NCI-H2196 (cell line): ENCODE measurements around the gene CRB1.
"Not testable (repeated sequence)": the region's sequence is repeated elsewhere in the genome, so short reads cannot be mapped to it uniquely, and the experiment has no call there.

Experiments used
- DNase-seq: peaks from one replicate; lab custom pipeline; 2025; ENCODE audit not compliant: unreplicated experiment; lab: John Stamatoyannopoulos, UW

The CRB1 gene

GRCh38 chr1:197397895-197398294 is 129.8 kb downstream of the CRB1 start:
- DNase-seq, result no peak

- DNase-seq, result peak; percentile 16
These were observed 131.9 kb downstream of the CRB1 start for GRCh38 chr1:197399755-197400521.

- no peak for DNase-seq
These were observed 132.5 kb downstream of the CRB1 start for GRCh38 chr1:197400522-197400902.

GRCh38 chr1:197402189-197402588 is 134.1 kb downstream of the CRB1 start:
- DNase-seq, result no peak

GRCh38 chr1:197404774-197405173 is 136.7 kb downstream of the CRB1 start:
- DNase-seq, result not testable (repeated sequence)

DNA sequence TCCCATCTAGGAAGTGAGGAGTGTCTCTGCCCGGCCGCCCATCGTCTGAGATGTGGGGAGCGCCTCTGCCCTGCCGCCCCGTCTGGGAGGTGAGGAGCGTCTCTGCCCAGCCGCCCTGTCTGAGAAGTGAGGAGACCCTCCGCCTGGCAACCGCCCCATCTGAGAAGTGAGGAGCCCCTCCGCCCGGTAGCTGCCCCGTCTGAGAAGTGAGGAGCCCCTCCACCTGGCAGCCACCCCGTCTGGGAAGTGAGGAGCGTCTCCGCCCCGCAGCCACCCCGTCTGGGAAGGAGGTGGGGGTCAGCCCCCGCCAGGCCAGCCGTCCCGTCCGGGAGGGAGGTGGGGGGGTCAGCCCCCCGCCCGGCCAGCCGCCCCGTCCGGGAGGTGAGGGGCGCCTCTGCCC is 137.6 kb downstream of the CRB1 start:
- DNase-seq, result not testable (repeated sequence)

GRCh38 chr1:197413564-197413963 is 145.5 kb downstream of the CRB1 start:
- DNase-seq, result no peak

GRCh38 chr1:197415221-197415620 is 147.2 kb downstream of the CRB1 start:
- no peak for DNase-seq

GRCh38 chr1:197418693-197419092 is 150.6 kb downstream of the CRB1 start:
- DNase-seq, result no peak

DNA sequence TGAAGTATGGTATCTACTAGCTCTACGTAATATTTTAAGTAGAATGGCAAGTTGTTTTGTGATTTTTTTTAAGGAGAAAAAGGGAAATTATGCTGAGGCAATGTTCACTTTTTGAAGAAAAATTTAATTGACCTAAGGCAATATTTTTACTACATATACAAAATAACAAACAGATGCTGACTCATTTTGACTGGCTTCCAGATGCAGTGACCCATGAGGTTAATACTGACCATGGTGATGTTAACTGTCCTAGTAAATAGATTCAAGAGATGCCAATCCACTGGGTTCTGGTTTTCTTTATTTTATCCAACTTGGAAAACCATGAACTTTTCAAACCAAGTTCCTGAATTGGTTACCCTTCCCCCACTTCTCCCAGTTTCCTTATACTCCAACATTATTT is 154.9 kb downstream of the CRB1 start:
- DNase-seq, result no peak

DNA sequence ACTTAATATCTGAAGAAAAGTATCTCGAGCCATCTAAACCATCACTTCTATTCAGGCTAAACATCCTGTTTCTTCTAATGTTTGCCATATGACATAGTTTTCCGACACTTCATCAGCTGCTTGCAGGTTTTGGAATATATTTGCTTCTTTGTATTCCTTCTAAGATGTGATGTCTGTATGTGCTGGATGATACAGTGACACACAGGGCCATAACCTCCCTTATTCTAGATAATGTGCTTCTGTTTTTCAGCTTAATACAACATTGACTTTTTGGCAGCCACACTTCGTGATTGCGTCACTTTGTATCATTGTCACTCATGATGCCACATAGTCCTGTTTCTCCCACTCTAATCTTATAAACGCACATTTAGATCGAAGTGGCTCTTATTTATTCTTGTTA is 156.3 kb downstream of the CRB1 start:
- no peak for DNase-seq

DNA sequence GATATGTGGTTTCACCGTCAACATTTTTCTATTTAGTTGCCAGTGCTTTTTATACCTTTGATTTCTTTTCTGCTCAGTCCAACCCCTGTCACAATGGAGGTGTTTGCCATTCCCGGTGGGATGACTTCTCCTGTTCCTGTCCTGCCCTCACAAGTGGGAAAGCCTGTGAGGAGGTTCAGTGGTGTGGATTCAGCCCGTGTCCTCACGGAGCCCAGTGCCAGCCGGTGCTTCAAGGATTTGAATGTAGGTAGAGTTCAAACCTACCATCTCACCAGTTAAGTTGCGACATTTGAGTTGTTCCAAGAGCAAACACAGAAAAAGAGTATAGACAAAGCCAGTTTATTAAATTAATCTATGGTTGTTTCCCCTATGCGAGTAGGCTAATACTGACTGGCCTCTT is 161.3 kb downstream of the CRB1 start:
- no peak for DNase-seq

- DNase-seq, result no peak
These were observed 167.2 kb downstream of the CRB1 start for GRCh38 chr1:197435224-197435623.

GRCh38 chr1:197437601-197438000 is 169.5 kb downstream of the CRB1 start:
- no peak for DNase-seq

- no peak for DNase-seq
These were observed 170.1 kb downstream of the CRB1 start for GRCh38 chr1:197438010-197438790.

DNA sequence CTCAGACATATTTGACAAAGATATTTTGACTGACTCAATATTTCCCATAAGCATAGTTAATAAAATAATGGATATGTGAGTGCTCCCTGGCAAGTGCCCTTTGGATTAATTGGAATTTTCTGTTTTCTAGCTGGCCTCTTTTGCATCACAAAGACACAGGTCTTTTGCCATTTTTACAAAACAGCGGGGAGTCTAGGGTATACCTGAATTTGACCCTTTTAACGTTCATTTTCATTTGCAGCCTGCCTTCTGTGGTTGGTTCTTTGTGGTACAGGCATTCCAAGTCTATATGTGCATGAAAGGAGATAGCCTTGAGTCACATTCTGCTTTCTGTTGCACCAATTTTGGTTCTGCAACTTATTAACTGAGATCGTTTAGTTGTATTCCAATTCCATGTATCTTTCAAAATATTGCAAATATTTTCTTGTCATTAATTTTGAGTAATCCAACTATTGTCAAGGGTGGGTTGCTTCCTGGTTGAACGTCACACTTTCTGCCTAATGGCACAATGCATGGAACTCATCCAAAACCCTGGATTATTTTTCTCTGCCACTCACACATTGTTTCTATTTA is 171.7 kb downstream of the CRB1 start:
- DNase-seq, result no peak

DNA sequence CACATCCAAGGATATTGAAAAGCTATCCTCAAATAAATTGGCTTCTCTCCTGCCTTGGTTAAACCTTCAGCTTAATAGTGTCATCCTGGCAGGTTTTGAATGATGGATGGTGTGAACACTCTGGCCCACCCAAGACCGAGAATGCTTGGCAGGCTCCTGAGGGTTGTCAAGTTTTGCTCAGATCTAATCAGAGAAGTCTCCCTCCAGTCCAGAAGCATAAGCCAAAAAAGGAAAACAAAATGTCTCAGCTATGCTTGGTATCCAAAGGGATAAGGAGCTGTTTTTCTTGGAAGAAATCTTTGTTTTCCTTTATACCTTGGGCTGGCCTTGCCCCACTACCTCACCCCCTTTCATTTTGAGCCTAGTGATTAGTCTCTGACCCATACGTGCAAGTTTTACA is 172.7 kb downstream of the CRB1 start:
- DNase-seq, result no peak

GRCh38 chr1:197441999-197442414 is 174.0 kb downstream of the CRB1 start:
- no peak for DNase-seq

GRCh38 chr1:197444755-197445154 is 176.7 kb downstream of the CRB1 start:
- no peak for DNase-seq

- no peak for DNase-seq
These were observed 180.2 kb downstream of the CRB1 start for GRCh38 chr1:197448121-197448779.

DNA sequence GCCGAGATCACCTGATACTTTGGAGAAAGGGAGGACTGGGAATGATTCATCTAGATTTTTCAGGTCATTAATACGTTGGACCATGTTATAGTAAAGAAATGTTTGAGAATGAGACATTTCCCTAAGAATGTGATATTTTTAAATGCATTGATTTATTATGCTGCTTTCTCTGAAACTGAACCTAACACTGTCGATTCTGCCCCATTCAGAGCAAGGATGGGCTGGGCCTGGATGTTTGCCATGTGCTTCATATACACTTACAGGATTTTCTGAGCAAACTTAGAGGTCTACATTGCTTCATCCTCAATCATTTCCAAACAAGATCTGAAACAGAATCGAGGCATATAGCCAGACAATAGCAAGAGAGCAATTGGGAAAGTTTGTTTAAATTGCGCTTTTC is 183.3 kb downstream of the CRB1 start:
- no peak for DNase-seq
